Measurements from ENCODE around the gene JMJD6.

GRCh38 chr17:76684756-76685155, 41.6 kb downstream of the JMJD6 start:
- TF ChIP-seq POLR2A (IDR thresholded peaks at IDR 0.05; ENCODE audit: control extremely low read depth in 1 of 2, low read depth in 2 of 2, low read length in 2 of 2) = no peak
- TF ChIP-seq RAD21 (IDR thresholded peaks at IDR 0.05 in 1 of 2, conservative IDR thresholded peaks at IDR 0.05 in 1 of 2; ENCODE audit: low read depth in 2 of 2, low read length in 2 of 2) = no peak
- TF ChIP-seq CTCF (IDR thresholded peaks at IDR 0.05; ENCODE audit: control extremely low read depth in 1 of 3, insufficient read depth in 1 of 3, low read depth in 1 of 3, low read length in 3 of 3) = no peak
- TF ChIP-seq RXRA (IDR thresholded peaks at IDR 0.05; ENCODE audit: insufficient read depth, low read depth, low read length) = no peak
- no peak for TF ChIP-seq SIN3A (conservative IDR thresholded peaks at IDR 0.05 in 1 of 2, IDR thresholded peaks at IDR 0.05 in 1 of 2; ENCODE audit: low read depth in 1 of 2, low read length in 2 of 2)
- TF ChIP-seq SAP30 (IDR thresholded peaks at IDR 0.05; ENCODE audit: insufficient read depth, insufficient replicate concordance, low read length) = no peak
- TF ChIP-seq CHD2 (IDR thresholded peaks at IDR 0.05; ENCODE audit: low read length) = no peak
- TF ChIP-seq ATF3 (IDR thresholded peaks at IDR 0.05; ENCODE audit: insufficient read depth, low read depth, low read length) = no peak
- TF ChIP-seq SP2 (IDR thresholded peaks at IDR 0.05; ENCODE audit: low read length) = no peak
- no peak for TF ChIP-seq EGR1 (IDR thresholded peaks at IDR 0.05; ENCODE audit: borderline replicate concordance, low read depth, low read length)

All from H1 (cell line).